IMR-90 (cell line): ENCODE data around the gene ZNF862. TPM values are rescaled to one million over a fixed set of nuclear protein-coding genes. Genes with fewer than 3 reads are reported as not detected.

Experiments used
- ATAC-seq: fragments of 200-7000 bp; cut with Tn5 transposase; 2 replicates; pipeline ENCODE4 v1.9.1; 2020; ENCODE audit warnings: low read depth, mild to moderate bottlenecking, moderate library complexity
- BruUV-seq: library from RNA; stranded (reverse); fragments of 400-500 nt; replicated peaks from 2 replicates; lab custom pipeline; 2021; lab: Mats Ljungman, UMichigan
- CTCF ChIA-PET: fragments of 300-600 bp; formaldehyde crosslinking; extraction: SDS; loops from one replicate; lab custom pipeline; 2021; ENCODE audit warnings: antibody characterized with exemption; lab: Yijun Ruan, JAX
- POLR2A ChIA-PET: fragments of 300-600 bp; sonication (Branson Sonifier 250); formaldehyde crosslinking; loops from one replicate; lab custom pipeline; 2022; ENCODE audit warnings: antibody characterized with exemption; ENCODE audit not compliant: unreplicated experiment; lab: Charles Lee
- DNase-seq: peaks from one replicate; pipeline ENCODE4 v3.0.0; 2013
- H2AFZ ChIP-seq: replicated peaks from 2 replicates; pipeline ENCODE3; 2013; ENCODE audit warnings: low read length, mild to moderate bottlenecking; ENCODE audit not compliant: poor library complexity
- H2AK5ac ChIP-seq: 2 replicates; pipeline ENCODE4 v1.6.1; 2013; ENCODE audit warnings: low read depth, low read length, inconsistent platforms
- H2AK9ac ChIP-seq: replicated peaks from 2 replicates; pipeline ENCODE3; 2013; ENCODE audit warnings: mild to moderate bottlenecking, low read depth, low read length, moderate library complexity; ENCODE audit not compliant: poor library complexity
- H2BK120ac ChIP-seq: 2 replicates; pipeline ENCODE4 v1.6.1; 2013; ENCODE audit warnings: low read depth, low read length, inconsistent platforms
- H2BK15ac ChIP-seq: 3 replicates; pipeline ENCODE4 v1.6.1; 2013; ENCODE audit warnings: low read depth, low read length, inconsistent platforms
- H2BK20ac ChIP-seq: 2 replicates; pipeline ENCODE4 v1.6.1; 2013; ENCODE audit warnings: low read depth, mild to moderate bottlenecking, inconsistent platforms, low read length, moderate library complexity
- H2BK5ac ChIP-seq: 2 replicates; pipeline ENCODE4 v1.6.1; 2013; ENCODE audit warnings: mild to moderate bottlenecking, low read depth, low read length, inconsistent platforms; ENCODE audit not compliant: poor library complexity, severe bottlenecking
- H3K14ac ChIP-seq: replicated peaks from 2 replicates; pipeline ENCODE4 v1.6.1; 2013; ENCODE audit warnings: low read depth, low read length, inconsistent platforms
- H3K18ac ChIP-seq: 2 replicates; pipeline ENCODE4 v1.6.1; 2013; ENCODE audit warnings: low read depth, low read length, control low read depth
- H3K23ac ChIP-seq: 2 replicates; pipeline ENCODE4 v1.6.1; 2013; ENCODE audit warnings: low read depth, low read length, inconsistent platforms
- H3K27ac ChIP-seq: 2 replicates; pipeline ENCODE4 v1.5.1; 2013; ENCODE audit warnings: mild to moderate bottlenecking, control low read depth, low read length; ENCODE audit not compliant: insufficient read depth
- H3K27me3 ChIP-seq: 2 replicates; pipeline ENCODE4 v1.6.1; 2013; ENCODE audit warnings: low read length; ENCODE audit not compliant: control insufficient read depth, insufficient read depth
- H3K36me3 ChIP-seq: 2 replicates; pipeline ENCODE4 v1.6.1; 2013; ENCODE audit warnings: low read length, mixed read lengths; ENCODE audit not compliant: control insufficient read depth, insufficient read depth
- H3K4ac ChIP-seq: 2 replicates; pipeline ENCODE4 v1.6.1; 2013; ENCODE audit warnings: low read depth, low read length, inconsistent platforms
- H3K4me1 ChIP-seq: 2 replicates; pipeline ENCODE4 v1.6.1; 2013; ENCODE audit warnings: low read length, mixed read lengths; ENCODE audit not compliant: control insufficient read depth, insufficient read depth
- H3K4me2 ChIP-seq: 2 replicates; pipeline ENCODE4 v1.6.1; 2013; ENCODE audit warnings: low read depth, mild to moderate bottlenecking, control low read depth, low read length, moderate library complexity
- H3K4me3 ChIP-seq: 2 replicates; pipeline ENCODE4 v1.5.1; 2013; ENCODE audit warnings: low read depth, mild to moderate bottlenecking, control low read depth, low read length, moderate library complexity; ENCODE audit not compliant: insufficient read depth
- H3K56ac ChIP-seq: 2 replicates; pipeline ENCODE4 v1.6.1; 2013; ENCODE audit warnings: low read length, inconsistent platforms; ENCODE audit not compliant: insufficient read depth; ENCODE audit errors: extremely low read depth
- H3K79me1 ChIP-seq, 2 experiments: 2 replicates each; pipeline ENCODE4 v1.6.1; 2013; ENCODE audit warnings: low read length in 2 of 2, inconsistent platforms in 1 of 2, low read depth in 1 of 2
- H3K9ac ChIP-seq: 2 replicates; pipeline ENCODE4 v1.6.1; 2013; ENCODE audit warnings: low read depth, low read length, control low read depth
- H3K9me1 ChIP-seq: 2 replicates; pipeline ENCODE4 v1.6.1; 2013; ENCODE audit warnings: low read length, inconsistent platforms; ENCODE audit not compliant: insufficient read depth
- H3K9me3 ChIP-seq: 2 replicates; pipeline ENCODE4 v1.6.1; 2013; ENCODE audit warnings: low read length; ENCODE audit not compliant: control insufficient read depth, insufficient read depth
- H4K20me1 ChIP-seq: 2 replicates; pipeline ENCODE4 v1.6.1; 2013; ENCODE audit warnings: low read length, inconsistent platforms; ENCODE audit not compliant: insufficient read depth
- H4K5ac ChIP-seq: 2 replicates; pipeline ENCODE4 v1.6.1; 2013; ENCODE audit warnings: mild to moderate bottlenecking, low read depth, low read length, control low read depth
- H4K8ac ChIP-seq, 2 experiments: 2 replicates each; pipeline ENCODE4 v1.6.1; 2013; ENCODE audit warnings: low read depth in 2 of 2, low read length in 2 of 2, control low read depth in 1 of 2, inconsistent platforms in 1 of 2
- H4K91ac ChIP-seq: 2 replicates; pipeline ENCODE4 v1.6.1; 2013; ENCODE audit warnings: low read depth, low read length, inconsistent platforms; ENCODE audit not compliant: insufficient read depth
- BHLHE40 ChIP-seq: fragments of 150-350 bp; IDR thresholded peaks from 2 replicates; pipeline ENCODE4 v1.6.1; 2016; ENCODE audit warnings: mild to moderate bottlenecking, low read depth, low read length
- CEBPB ChIP-seq: IDR thresholded peaks from 2 replicates; pipeline ENCODE4 v1.6.1; 2012; ENCODE audit warnings: low read depth, low read length, improper control_type of control experiment
- CTCF ChIP-seq: conservative IDR thresholded peaks from 2 replicates; pipeline ENCODE4 v1.5.1; 2012; ENCODE audit warnings: mild to moderate bottlenecking, low read depth, low read length, improper control_type of control experiment
- MAFK ChIP-seq: IDR thresholded peaks from 2 replicates; pipeline ENCODE4 v1.6.1; 2012; ENCODE audit warnings: low read depth, low read length, improper control_type of control experiment
- MAZ ChIP-seq: IDR thresholded peaks from 2 replicates; pipeline ENCODE4 v1.6.1; 2012; ENCODE audit warnings: low read depth, mild to moderate bottlenecking, low read length, improper control_type of control experiment, moderate library complexity, borderline replicate concordance
- NFE2L2 ChIP-seq: fragments of 150-350 bp; IDR thresholded peaks from 2 replicates; pipeline ENCODE4 v1.6.1; 2016; ENCODE audit warnings: low read depth, mild to moderate bottlenecking, low read length
- POLR2A ChIP-seq: IDR thresholded peaks from 2 replicates; pipeline ENCODE4 v1.6.1; 2012; ENCODE audit warnings: mild to moderate bottlenecking, low read depth, low read length
- RFX5 ChIP-seq: IDR thresholded peaks from 2 replicates; pipeline ENCODE4 v1.8.0; 2012; ENCODE audit warnings: low read depth, mild to moderate bottlenecking, low read length, moderate library complexity
- SMC3 ChIP-seq: fragments of 150-350 bp; IDR thresholded peaks from 2 replicates; pipeline ENCODE4 v1.6.1; 2016; ENCODE audit warnings: low read depth, mild to moderate bottlenecking, antibody characterized with exemption, low read length, moderate library complexity
- WGBS, 2 experiments: methylation state at CpG; one replicate each; pipeline versions ENCODE4 v1.1.5 to v1.1.7; 2013; ENCODE audit warnings: missing lambda C conversion rate in 2 of 2; ENCODE audit not compliant: insufficient read length in 1 of 2; ENCODE audit errors: extremely low coverage in 2 of 2; 5-methylcytosine and 5-hydroxymethylcytosine counted together
- dilution Hi-C: fragments of 300-500 bp; cut with HindIII; formaldehyde crosslinking; loops from one replicate; pipeline ENCODE4 v1.14.3; 2018; ENCODE audit warnings: low sequenced_read_pairs; ENCODE audit not compliant: unreplicated experiment
- in situ Hi-C: fragments of 300-500 bp; cut with MboI; formaldehyde crosslinking; loops from 3 replicates; pipeline ENCODE4 v1.14.3; 2019; ENCODE audit warnings: low sequenced_read_pairs, inconsistent platforms, mixed read lengths
- intact Hi-C: fragments of 100-400 bp; cut with micrococcal nuclease; formaldehyde crosslinking; loops from 2 replicates; pipeline ENCODE4 v1.10.0; 2022
- polyA plus RNA-seq, 3 experiments: library from polyadenylated mRNA; depleted of rRNA; stranded (reverse); fragments of >200 nt; gene quantifications; 2 replicates each; pipeline ENCODE4 v1.2.3, GENCODE V29; 2012; ENCODE audit warnings: low replicate concordance in 1 of 3
- total RNA-seq: library from RNA; depleted of rRNA; stranded (reverse); fragments of >200 nt; gene quantifications from 2 replicates; pipeline ENCODE4 v1.2.3, GENCODE V29; 2012

Gene ZNF862
- total and polyA plus RNA-seq, 2 of the 4 experiments (the other 2 are of a cell fraction), result 5.9 to 10.8 TPM

GRCh38 chr7:149867762-149868622 lies 29.8 kb downstream of the ZNF862 start:
- POLR2A ChIA-PET, result no interaction called here
- intact Hi-C loops (no loop called here), dilution Hi-C loops (no loop called here), in situ Hi-C loops (loop anchor here (25.0 kb wide), 1 partner anchor 544 kb away; a partner anchor contains a TSS)
- H2BK120ac ChIP-seq, result no peak overlapping the region
- WGBS, 2 experiments, result 90% methylated on average over 15 of the region's 25 CpGs; no CpG with 5 or more reads in 1 of the 2 experiments
- no peak overlapping the region for H2AK9ac ChIP-seq
- peaks cover 10% of the 10 kb centered on the region; the same call in 1 of the 2 replicates for H3K9me1 ChIP-seq
- H3K36me3 ChIP-seq, result peaks cover 19% of the 10 kb centered on the region
- no peak overlapping the region for H4K5ac ChIP-seq
- H3K23ac ChIP-seq, result no peak overlapping the region
- TF ChIP-seq CEBPB (no peak), MAFK (no peak), CTCF (no peak), MAZ (no peak), SMC3 (no peak), POLR2A (no peak), BHLHE40 (no peak), NFE2L2 (no peak), RFX5 (no peak)
- CTCF ChIA-PET, result interaction anchor here (0.5 to 1.1 kb wide), 2 partner anchors 16 to 19 kb away, joined by 3 read pairs; no protein-coding TSS in a partner anchor
- no peaks in the 10 kb centered on the region for H3K9me3 ChIP-seq
- no peak overlapping the region for H3K56ac ChIP-seq
- no peak overlapping the region for H2BK5ac ChIP-seq
- peaks cover 0 to 6% of the 10 kb centered on the region in 2 experiments; a peak in 1 of 4 replicates for H3K79me1 ChIP-seq
- H2BK15ac ChIP-seq, result no peak overlapping the region
- H4K8ac ChIP-seq, result no peak overlapping the region
- no peak overlapping the region for H3K14ac ChIP-seq
- no peak overlapping the region for H2BK20ac ChIP-seq
- DNase-seq, result no peak
- H3K4ac ChIP-seq, result no peak overlapping the region
- H3K4me1 ChIP-seq, result peaks cover 8% of the 10 kb centered on the region
- no peak for ATAC-seq
- no TSS peak for BruUV-seq
- H3K9ac ChIP-seq, result no peak overlapping the region
- H2AK5ac ChIP-seq, result no peak overlapping the region
- H3K27me3 ChIP-seq, result no peaks in the 10 kb centered on the region
- H4K91ac ChIP-seq, result no peak overlapping the region
- H3K4me2 ChIP-seq, result no peak overlapping the region
- no peak overlapping the region for H2AFZ ChIP-seq
- no peak overlapping the region for H3K4me3 ChIP-seq
- no peak overlapping the region for H3K18ac ChIP-seq
- H4K20me1 ChIP-seq, result no peaks in the 10 kb centered on the region
- H3K27ac ChIP-seq, result no peak overlapping the region
